HG02840 (cell line): Measurements from ENCODE around the gene DMRT1.

ENCODE experiments used
- ATAC-seq: cut with Tn5 transposase; IDR thresholded peaks from one replicate; pipeline ENCODE4 v1.9.1; 2021; ENCODE audit warnings: mild to moderate bottlenecking, moderate library complexity, moderate number of reproducible peaks; ENCODE audit not compliant: unreplicated experiment, low FRiP score

DMRT1 gene

GRCh38 chr9:841371-842209 is at the start of gene DMRT1:
Gene DMRT1, plus strand, starts transcription at chr9:841697. Its CDS starts 142 bp downstream, at chr9:841839.
- no peak for ATAC-seq

- no peak for ATAC-seq
Observed at GRCh38 chr9:792331-793260, 48.9 kb upstream of the DMRT1 start.

GRCh38 chr9:794386-794785 is 47.1 kb upstream of the DMRT1 start:
- ATAC-seq, result no peak

- ATAC-seq, result no peak
Observed at GRCh38 chr9:795869-796268, 45.6 kb upstream of the DMRT1 start.

GRCh38 chr9:800591-801150 is 40.8 kb upstream of the DMRT1 start:
- ATAC-seq, result no peak

GRCh38 chr9:801399-802071 is 40.0 kb upstream of the DMRT1 start:
- no peak for ATAC-seq

- no peak for ATAC-seq
Observed at GRCh38 chr9:804026-804425, 37.5 kb upstream of the DMRT1 start.

- no peak for ATAC-seq
Observed at GRCh38 chr9:805151-805550, 36.3 kb upstream of the DMRT1 start.

- ATAC-seq, result no peak
Observed at GRCh38 chr9:806285-807156, 35.0 kb upstream of the DMRT1 start.

- no peak for ATAC-seq
Observed at GRCh38 chr9:811106-811531, 30.4 kb upstream of the DMRT1 start.

- ATAC-seq, result no peak
Observed at GRCh38 chr9:818958-819357, 22.5 kb upstream of the DMRT1 start.

GRCh38 chr9:826500-827280 is 14.8 kb upstream of the DMRT1 start:
- ATAC-seq, result no peak

GRCh38 chr9:840343-840742 is 1.2 kb upstream of the DMRT1 start:
- ATAC-seq, result no peak

GRCh38 chr9:842635-843426 is 1.3 kb downstream of the DMRT1 start:
- ATAC-seq, result no peak

- no peak for ATAC-seq
Observed at GRCh38 chr9:843427-843785, 1.9 kb downstream of the DMRT1 start.

GRCh38 chr9:846852-847251 is 5.4 kb downstream of the DMRT1 start:
- no peak for ATAC-seq

GRCh38 chr9:847505-847904 is 6.0 kb downstream of the DMRT1 start:
- no peak for ATAC-seq

GRCh38 chr9:849431-849830 is 7.9 kb downstream of the DMRT1 start:
- ATAC-seq, result no peak
